Putamen (tissue), 1 donor: ENCODE data around the gene AKR1C1.
"Not testable (repeated sequence)": the region's sequence is repeated elsewhere in the genome, so short reads cannot be mapped to it uniquely, and the experiment has no call there.

Source experiments
- DNase-seq: peaks from one replicate; pipeline ENCODE4 v3.0.0-alpha.2; 2016; ENCODE audit warnings: low spot score

The AKR1C1 gene

DNA sequence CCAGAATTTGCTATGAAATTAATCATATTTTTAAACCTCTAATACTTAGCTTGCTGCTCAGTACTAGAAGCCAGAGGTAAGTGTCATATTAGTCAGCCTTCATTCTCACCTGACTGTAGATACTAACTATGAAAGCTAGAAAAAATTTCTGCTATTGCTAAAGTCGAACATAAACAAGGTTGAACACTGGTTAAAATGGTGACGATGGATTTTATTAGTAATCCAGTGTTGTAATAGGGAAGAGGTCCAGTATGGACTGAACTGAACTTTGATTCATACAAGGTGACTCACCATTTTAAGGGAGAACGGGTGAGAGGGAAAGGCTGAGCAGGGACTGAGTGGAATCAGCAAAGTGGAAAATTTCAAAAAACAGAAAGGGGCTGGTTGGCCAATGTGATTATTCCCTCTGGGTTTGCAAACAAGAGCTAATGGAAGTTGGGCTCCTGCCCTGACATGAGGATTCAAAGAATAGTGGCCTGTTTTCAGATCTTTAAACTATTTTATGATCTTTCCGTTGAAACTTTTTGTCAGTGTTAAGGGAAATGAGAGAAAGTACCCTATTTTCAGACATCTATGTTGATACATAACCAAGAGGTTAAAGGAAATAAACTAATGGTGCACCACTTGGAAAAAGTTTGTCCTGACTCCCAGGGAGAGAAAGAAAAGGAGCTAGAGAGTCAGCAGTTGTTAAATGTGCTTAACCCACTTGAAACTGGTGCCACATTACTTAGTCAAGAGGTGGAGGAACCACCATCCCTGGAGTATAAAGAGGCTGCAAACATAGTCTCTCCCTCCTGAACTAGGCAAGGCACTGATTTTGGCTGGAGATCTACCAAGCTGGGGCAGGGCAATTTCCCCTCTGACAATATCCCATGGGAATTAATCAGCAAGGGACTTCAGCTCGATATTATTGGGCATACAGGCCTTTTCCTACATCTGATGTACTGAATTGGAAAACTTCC, 15.3 kb upstream of the AKR1C1 start:
- DNase-seq, result peak; percentile 12

DNA sequence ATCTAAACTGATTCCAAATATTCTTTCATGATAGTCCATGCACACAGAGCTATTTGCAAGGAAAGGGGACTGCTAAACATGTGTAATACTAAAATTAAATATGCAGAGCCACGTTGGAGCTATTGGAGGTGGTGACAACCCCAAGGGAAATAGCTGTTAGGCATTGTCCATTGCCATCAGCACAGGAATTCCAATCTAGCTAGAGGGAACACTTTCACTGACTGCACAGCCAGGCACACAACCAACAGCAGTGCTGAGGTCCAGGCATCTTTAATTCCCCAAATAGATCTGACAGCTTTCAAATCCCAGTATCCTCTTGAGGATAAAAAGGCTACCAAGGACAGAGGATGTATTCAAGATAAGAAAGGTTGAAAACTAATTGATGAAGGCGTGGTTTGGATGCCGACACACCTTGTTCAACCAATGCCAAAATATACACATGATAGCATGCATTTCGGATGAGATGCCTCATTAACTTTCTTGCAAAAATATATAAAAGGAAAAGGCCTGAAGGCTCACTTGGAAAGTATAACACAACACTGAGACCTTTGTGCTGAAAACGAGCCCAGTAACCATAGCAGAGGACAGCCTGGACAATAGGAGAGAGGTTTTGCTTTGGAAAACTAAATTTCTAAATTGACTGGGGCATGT, 11.6 kb upstream of the AKR1C1 start:
- DNase-seq, result not testable (repeated sequence)

DNA sequence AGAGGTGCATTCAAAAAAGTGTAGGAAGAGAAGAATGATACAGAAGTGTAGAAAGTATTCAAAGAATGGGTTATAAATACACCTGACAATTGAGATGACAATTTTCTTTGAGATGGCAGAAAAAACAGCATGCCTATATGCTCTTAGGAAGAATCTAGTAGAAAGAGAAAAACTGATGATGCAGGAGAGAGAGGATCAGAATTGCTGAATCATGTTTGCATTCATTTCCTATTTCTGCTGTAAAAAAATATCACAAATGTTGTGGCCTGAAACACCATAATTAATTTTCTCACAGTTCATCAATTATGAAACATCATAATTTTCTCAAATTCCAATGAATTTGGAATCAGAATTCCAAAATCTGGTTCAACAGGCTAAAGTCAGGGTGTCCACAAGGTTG, 9.8 kb upstream of the AKR1C1 start:
- DNase-seq, result no peak

DNA sequence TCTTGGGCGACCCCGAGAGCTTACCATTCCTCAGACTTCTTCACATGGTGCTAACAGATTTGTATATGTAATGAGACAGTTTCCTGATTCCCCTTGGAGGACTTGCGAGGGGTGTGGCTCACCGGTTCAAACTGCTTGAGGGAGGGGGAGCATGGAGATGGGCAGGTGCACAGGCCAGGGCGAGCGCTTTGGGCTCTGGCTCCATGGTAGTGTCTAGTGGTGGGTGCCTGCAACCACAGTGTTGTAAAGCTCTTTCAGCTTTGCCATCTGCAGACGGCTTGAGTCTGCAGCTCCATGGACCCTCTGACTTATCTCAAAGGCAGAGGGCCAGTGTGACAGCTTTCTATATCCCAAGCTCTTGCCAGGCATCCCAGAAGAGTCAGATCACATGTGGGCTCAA, 7.1 kb upstream of the AKR1C1 start:
- not testable (repeated sequence) for DNase-seq

DNA sequence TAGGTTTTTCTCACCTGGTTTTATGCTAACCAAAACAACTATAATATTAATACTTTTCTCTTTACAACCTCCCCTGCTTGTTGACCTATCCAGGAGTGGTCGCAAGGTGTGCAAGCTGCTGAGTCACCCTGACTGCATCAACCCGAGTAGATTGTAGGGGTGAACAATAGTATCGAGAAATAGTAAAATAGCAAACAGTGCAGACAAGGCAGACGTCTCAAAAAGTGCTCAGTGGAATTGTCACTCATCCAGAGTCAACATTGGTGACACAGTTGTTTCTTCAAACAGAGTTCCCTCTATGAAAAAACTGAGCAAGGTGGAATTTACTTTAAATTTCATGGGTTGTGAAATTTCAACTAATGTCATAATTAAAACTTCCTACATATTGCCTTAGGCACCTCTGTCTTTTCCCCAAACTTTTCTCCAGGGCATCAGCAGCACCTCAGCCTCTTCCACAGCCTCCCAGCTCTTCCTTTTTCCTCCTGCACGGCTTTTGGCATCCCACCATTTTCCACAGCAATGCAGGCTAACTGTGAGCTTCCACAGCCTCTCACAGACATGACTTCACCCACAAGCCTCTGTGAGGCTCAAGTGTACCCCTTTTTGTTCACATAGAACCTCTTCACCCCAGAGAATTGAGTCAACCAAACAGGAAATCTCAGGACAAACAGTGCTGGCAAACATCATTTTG, 6.1 kb upstream of the AKR1C1 start:
- DNase-seq, result not testable (repeated sequence)

DNA sequence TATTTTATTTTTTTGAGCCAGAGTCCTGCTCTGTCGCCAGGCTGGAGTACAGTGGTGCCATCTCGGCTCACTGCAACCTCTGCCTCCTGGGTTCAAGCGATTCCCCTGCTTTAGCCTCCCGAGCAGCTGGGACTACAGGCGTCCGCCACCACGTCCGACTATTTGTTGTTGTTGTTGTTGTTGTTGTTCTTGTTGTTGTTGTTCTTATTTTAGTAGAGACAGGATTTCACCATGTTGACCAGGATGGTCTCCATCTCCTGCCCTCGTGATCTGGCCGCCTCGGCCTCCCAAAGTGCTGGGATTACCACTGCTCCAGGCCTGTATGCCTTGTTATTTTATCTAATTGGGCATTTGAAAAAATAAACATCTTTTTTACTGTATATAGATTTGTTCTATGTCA, 1.7 kb upstream of the AKR1C1 start:
- not testable (repeated sequence) for DNase-seq

DNA sequence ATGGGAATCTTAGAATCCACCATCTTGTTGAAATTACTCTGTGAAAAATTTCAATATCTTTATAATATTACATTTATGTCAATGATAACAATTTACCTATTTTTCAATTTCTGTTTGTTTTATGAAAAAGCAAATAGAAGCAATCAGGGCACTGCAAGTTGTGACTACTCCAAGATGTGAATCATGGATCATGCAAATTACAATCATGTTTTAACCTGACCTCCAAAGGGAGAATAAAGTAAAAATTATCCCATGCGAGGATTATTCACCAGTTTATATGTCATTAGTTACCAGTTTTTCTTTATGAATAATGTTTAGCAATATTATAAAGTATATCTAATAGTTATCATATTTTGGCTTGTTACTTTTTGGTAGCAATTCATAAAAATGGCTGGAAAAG, 907 bp upstream of the AKR1C1 start:
- DNase-seq, result not testable (repeated sequence)

DNA sequence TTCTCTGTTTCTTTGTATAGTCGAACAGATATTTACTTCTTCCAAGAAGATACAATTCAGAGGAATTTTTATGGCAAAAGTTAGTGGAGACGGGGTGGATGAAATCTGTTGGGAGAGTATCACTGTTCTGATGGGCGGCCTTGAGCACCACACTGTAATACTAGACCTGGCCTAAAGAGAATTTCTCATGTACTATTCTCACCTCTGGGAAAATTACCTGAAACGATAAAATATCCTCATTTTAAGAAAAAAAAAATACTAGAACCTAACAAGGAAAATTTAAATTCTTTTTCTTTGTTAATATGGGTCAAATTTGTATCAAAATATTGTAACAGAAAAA, 570 bp downstream of the AKR1C1 start:
- not testable (repeated sequence) for DNase-seq

DNA sequence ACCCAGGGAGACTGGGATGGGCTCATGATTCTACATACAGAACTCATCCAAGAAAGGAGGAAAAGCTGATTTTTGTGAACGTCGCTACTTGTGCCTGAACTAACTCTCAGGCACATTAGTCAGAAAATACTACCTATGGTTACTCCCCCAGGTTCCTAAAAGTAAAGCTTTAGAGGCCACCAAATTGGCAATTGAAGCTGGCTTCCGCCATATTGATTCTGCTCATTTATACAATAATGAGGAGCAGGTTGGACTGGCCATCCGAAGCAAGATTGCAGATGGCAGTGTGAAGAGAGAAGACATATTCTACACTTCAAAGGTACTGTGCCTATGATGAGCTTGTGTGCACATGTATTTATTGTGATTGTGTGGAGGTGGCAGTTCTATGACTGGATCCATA, 2.5 kb downstream of the AKR1C1 start:
- DNase-seq, result not testable (repeated sequence)

DNA sequence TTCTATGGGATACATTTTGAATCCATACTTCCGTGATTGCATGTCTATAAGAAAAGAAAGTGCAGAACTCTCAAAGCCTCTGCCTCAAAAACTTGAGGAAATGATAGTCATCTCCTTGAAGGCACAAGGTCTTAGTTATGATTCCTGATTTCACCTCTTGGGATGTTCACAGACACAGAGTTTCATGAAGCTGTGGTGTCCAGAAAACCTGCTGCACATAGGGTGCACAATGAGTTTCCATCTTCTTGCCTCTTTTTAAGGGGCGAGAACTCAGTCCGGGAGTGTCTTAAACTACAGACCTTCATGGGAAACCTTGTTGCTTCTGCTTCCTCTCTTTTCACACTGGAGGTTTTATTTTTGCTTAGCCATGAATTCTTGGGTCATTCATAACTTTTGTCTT, 4.0 kb downstream of the AKR1C1 start:
- DNase-seq, result not testable (repeated sequence)

DNA sequence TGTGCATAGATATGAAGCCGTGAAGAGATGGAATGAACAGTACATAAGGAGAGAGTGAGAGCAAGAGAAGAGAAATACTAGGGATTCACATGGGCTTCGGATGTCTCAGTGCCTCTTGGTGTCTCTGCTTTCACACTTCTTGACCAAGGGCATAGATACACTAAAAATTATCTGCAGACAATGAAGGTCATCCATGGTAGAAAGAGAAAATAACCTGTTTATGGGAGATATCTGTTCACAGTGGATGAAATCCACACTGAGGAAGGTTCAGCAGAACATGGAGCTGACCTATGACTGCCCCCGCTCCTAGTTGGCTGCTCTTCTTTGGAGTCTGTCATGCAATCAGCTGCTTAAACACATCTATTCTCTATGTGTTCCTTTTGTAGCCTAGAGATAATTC, 6.1 kb downstream of the AKR1C1 start:
- not testable (repeated sequence) for DNase-seq

DNA sequence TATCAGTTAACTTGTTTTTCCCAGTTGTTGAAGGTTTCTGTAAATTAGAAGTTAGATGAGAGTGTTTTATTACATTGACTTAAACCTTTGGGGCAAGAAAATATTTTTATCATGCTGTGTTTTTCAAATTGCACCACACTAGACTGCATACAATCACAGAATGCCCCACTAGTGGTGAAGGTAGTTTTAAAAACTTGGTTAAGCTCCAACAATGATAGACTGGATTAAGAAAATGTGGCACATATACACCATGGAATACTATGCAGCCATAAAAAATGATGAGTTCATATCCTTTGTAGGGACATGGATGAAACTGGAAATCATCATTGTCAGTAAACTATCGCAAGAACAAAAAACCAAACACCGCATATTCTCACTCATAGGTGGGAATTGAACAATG, 7.1 kb downstream of the AKR1C1 start:
- DNase-seq, result not testable (repeated sequence)

DNA sequence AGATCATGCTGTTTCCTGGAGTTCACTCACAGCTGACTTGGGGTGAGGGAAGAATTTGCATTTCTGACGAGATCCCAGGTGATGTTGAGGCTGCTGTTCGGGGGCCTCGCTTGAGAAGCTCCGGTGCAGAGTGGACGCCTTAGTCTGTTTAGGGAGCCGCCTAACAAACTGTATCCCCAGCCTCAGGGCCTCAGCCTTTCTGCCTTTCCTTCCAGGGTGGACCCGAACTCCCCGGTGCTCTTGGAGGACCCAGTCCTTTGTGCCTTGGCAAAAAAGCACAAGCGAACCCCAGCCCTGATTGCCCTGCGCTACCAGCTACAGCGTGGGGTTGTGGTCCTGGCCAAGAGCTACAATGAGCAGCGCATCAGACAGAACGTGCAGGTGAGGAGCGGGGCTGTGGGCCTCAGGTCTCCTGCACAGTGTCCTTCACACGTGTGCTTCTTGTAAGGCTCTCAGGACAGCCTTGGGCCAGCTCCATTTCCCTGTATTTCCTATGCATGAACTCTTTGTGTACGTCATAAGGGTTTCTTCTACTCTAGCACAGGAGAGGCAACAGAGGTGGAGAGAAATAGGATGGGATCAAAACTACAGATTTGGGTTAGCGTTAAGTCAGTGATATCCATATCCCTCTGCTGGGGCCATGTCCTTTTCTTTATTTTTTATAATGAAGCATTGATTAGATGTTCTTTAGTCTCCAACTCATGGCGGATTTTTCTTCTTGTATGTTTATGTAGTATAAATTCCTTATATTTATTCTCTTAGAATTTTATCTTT, 9.3 kb downstream of the AKR1C1 start:
- DNase-seq, result not testable (repeated sequence)

DNA sequence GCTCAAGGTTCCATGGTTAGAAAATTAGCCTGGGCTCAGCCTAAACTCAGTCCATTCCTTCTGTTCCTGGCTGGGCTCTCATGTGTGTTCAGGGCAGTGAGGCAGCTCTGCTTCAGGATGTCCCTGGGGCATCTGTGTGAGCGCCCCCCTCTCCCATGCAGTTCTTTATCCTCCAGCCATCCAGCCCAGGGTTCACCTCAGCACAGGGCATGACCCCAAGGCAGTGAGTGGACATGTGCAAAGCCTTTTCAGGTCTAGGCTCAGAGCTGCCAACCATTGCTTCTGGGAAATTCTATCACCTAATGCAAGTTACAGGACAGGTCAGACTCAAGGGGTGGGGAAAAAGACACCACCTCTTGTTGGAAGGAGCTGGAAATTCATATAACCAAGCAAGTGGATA, 10.1 kb downstream of the AKR1C1 start:
- DNase-seq, result not testable (repeated sequence)

DNA sequence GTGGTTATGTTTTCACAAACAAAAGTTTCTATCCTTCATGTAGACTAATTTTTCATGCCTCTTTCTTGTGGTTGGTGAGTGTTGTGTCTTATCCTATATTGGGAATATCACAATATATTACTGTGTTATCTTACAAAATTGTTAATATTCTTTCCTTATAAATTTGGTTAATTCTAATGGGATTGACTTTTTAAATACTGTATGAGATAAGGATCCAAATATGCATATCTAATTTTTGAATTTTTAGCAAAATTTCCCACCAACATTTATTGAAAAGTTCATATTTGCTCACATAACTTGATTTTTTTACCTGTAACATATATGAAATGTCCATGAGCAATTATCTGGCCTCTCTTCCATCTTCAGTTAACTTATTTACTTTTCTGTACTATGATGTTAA, 11.2 kb downstream of the AKR1C1 start:
- DNase-seq, result not testable (repeated sequence)

DNA sequence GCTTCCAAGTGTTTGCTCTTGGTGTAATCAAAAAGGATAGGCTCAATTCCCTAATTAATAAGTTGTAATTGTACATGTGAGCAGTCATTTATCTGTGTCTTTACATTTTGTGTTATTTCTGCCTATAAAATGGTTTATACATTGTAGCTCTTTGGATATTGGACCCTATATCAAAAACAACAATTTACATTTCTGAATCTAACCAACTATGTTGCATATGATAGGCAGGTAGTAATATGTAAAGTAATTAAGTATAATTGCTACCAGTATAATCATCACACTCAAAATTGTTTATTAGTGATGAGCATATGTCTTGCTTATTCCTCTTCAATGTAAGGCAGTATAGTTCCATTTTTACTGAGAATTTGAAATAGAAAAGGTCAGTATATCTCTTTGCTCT, 13.8 kb downstream of the AKR1C1 start:
- no peak for DNase-seq

DNA sequence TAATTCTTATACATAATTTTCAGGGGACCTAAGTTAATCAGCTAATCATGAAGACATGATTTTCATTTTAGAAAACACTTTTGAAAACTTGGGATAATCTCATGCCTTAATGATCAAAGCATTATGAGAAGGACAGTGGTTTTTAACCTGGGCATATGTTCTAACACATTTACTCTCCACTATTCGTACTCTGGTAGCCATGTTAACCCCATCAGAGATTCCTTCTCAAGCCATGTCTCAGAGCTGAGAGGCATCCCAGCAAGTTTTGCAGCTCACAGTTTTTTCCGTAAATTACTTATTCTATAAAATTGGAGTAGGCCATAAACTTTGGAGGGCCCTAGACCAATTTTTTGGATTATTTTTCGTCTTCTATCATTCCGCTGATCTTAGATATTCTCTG, 15.7 kb downstream of the AKR1C1 start:
- no peak for DNase-seq

DNA sequence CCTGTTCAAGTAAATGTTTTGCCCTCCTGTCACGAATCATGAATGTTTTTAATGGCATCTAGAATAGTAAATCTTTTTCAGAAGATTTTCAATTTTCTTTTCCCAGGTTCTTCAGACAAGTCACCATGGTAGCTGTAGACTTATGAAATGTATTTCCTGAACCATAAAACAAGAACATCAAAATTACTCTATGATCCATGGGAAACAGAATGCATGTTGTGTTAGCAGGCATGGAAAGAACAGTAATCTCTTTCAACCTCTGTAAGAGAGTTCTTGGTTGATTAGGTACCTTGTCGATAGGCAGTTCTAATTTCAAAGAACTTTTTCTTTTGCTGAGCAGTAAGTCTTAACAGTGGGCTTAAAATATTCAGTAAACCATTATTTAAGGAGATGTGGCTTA, 17.6 kb downstream of the AKR1C1 start:
- DNase-seq, result no peak

DNA sequence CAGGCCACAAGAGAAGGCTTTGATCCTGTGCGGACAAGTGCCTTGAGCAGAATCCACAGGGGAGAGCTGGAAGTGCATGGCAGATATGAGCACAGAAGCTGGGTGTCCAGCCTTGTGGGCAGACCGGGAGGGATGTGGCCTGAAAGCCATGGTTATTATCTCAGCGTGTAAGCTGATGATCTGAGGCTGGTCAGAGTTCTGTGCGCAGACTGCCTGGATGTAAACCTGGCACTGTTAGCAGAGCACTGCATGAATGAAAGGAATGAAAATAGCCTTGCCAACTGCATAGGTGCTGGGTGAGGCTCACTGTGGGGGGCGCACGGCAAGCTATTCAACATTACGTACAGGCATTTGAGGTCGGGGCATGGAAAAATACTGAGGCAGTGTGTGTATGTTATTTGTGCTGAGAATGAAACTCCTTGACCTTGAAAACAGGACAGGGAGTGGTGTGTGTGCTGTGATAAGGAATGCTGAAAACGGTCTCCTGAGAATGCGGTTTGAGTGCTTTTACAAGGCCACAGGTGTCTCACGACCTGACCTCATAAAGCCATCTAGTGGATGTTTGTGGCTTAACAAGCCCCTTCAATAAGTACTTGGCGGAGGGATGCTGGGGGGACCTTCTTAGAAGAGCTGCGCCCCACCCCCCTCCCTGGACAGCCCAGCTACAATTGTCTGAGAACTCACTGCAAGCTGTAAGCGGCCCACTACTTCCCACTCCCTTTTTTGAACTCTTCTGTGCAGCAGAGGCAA, 18.7 kb downstream of the AKR1C1 start:
- DNase-seq, result peak; percentile 3

DNA sequence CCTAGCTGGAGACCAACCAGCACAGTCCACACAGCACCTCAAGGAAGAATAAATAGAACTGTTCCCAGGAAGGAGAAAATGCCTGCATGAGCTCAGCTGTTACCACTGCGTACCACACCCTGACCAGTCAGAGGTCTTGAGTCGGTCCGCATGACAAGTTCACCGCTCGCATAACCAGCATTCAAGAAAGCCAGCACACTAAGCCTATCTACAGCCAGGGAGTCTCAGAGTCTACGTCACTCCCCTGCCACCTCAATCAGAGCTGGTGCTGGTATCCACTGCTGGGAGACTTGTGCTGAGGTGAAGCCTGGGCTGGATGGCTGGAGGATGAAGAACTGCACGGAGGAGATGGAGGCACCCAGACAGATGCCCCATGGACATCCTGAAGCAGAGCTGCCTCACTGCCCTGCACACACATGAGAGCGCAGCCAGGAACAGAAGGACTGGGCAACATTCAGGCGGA, 19.6 kb downstream of the AKR1C1 start:
- DNase-seq, result no peak

DNA sequence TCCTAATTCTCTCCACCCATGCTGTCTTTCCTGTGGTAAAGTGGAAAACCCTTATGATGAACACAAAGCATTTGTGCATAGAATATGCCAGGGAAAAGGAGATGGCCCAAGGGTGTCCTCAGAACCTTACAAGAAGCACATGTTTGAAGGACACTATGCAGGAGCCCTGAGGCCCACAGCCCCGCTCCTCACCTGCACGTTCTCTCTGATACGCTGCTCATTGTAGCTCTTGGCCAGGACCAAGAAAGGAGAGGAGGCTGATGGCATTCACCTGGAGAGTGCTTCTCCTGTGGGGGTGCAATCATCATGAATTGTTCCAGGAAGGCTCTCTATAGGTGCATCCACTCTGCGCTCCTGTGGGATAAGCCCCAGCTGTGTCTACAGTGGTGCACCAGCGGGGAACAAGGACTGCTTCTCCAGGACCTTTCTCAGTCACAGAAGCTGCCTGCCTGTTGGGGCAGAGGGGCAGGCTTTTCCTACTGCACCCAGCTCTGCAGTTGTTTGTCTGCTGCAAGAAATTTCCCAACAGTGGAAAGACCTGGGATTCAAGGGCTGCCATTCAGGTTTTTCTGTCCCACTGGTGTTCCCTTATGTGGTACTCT, 20.5 kb downstream of the AKR1C1 start:
- no peak for DNase-seq
